ENCODE data around the gene TMEM125.
A peak's percentile ranks its signal among the peaks of the same experiment; 100 is the strongest.

TMEM125 gene

DNA sequence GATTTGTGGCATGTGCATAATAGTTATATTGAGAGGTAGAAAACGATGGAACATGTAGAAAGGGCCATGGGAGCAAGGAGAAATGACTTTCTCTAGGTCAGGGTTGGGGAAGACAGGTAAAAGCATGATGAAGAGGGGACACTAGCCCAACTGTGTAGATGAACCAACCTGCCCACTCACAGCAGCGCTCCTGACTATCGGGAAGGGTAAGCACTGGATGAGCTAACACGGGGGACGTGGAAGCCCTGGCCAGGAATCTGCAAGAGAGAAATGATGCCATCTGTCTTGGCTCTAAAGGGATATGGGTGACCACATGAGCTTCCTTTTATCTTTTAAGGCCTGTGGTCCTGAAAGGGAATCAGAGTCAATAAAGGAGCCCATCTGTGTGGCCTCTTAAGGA lies 36.2 kb upstream of the TMEM125 start:
- Histone ChIP-seq H3K4me1 (peaks cover 15% of the 10 kb centered on the region), H3K27me3 (no peaks in the 10 kb centered on the region), H3K9me3 (no peaks in the 10 kb centered on the region), H3K27ac (no peak overlapping the region), H3K9ac (no peak overlapping the region), H4K20me1 (no peaks in the 10 kb centered on the region), H3K36me3 (no peaks in the 10 kb centered on the region), H3K4me2 (no peak overlapping the region), H3K4me3 (no peak overlapping the region)
- TF ChIP-seq Cebpa-rat (IDR thresholded peaks at IDR 0.05) = no peak

GRCh38 chr1:43234267-43234666 lies 35.5 kb upstream of the TMEM125 start:
- H3K27me3 ChIP-seq = no peaks in the 10 kb centered on the region
- no peak overlapping the region for H3K4me3 ChIP-seq
- no peaks in the 10 kb centered on the region for H3K36me3 ChIP-seq
- H3K27ac ChIP-seq = no peak overlapping the region
- peaks cover 21% of the 10 kb centered on the region for H3K4me1 ChIP-seq
- H4K20me1 ChIP-seq = no peaks in the 10 kb centered on the region
- no peak overlapping the region for H3K9ac ChIP-seq
- no peak for TF ChIP-seq Cebpa-rat (IDR thresholded peaks at IDR 0.05)
- no peaks in the 10 kb centered on the region for H3K9me3 ChIP-seq
- no peak overlapping the region for H3K4me2 ChIP-seq

DNA sequence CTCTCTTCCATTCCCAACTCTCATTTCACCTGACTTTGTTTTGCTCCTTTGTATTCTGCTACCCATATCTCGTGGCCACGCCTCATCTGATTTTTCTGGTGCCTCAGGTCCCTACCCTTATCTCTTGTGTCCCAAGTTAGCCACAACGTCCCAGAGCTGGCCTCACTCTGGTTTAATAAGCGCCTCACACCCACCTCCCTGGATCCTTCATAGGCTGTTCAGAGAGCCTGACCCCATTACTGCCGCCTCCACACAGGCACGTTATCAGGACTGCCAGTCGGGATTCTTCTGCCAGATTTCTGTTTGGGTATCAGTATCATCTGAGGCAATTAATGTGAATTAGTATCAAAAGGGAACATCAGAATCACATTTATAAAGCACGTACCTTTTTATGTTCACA lies 34.7 kb upstream of the TMEM125 start:
- peaks cover 29% of the 10 kb centered on the region for H3K4me1 ChIP-seq
- no peak overlapping the region for H3K4me3 ChIP-seq
- no peaks in the 10 kb centered on the region for H4K20me1 ChIP-seq
- no peak overlapping the region for H3K9ac ChIP-seq
- no peaks in the 10 kb centered on the region for H3K9me3 ChIP-seq
- no peak overlapping the region for H3K27ac ChIP-seq
- no peak for TF ChIP-seq Cebpa-rat (IDR thresholded peaks at IDR 0.05)
- no peaks in the 10 kb centered on the region for H3K36me3 ChIP-seq
- H3K4me2 ChIP-seq = no peak overlapping the region
- H3K27me3 ChIP-seq = no peaks in the 10 kb centered on the region

GRCh38 chr1:43235451-43236121 lies 34.2 kb upstream of the TMEM125 start:
- H3K4me1 ChIP-seq = peaks cover 34% of the 10 kb centered on the region
- H3K27ac ChIP-seq = no peak overlapping the region
- peaks cover under 1% of the 10 kb centered on the region; the same call in 1 of the 2 replicates for H3K9me3 ChIP-seq
- H3K4me2 ChIP-seq = no peak overlapping the region
- no peaks in the 10 kb centered on the region for H3K36me3 ChIP-seq
- TF ChIP-seq Cebpa-rat (IDR thresholded peaks at IDR 0.05) = no peak
- no peaks in the 10 kb centered on the region for H4K20me1 ChIP-seq
- no peak overlapping the region for H3K9ac ChIP-seq
- no peaks in the 10 kb centered on the region for H3K27me3 ChIP-seq
- no peak overlapping the region for H3K4me3 ChIP-seq

- 0 out of 2 replicates have a peak overlapping the region, but pooled peaks have one; percentile 75 for H3K4me2 ChIP-seq
- no peak overlapping the region for H3K4me3 ChIP-seq
- no peak overlapping the region for H3K27ac ChIP-seq
- no peak for TF ChIP-seq Cebpa-rat (IDR thresholded peaks at IDR 0.05)
- no peaks in the 10 kb centered on the region for H3K36me3 ChIP-seq
- peaks cover 37% of the 10 kb centered on the region for H3K4me1 ChIP-seq
- H4K20me1 ChIP-seq = no peaks in the 10 kb centered on the region
- no peaks in the 10 kb centered on the region for H3K27me3 ChIP-seq
- H3K9me3 ChIP-seq = peaks cover 7% of the 10 kb centered on the region; the same call in 1 of the 2 replicates
- H3K9ac ChIP-seq = no peak overlapping the region
These were observed 32.7 kb upstream of the TMEM125 start for GRCh38 chr1:43237121-43237520.

DNA sequence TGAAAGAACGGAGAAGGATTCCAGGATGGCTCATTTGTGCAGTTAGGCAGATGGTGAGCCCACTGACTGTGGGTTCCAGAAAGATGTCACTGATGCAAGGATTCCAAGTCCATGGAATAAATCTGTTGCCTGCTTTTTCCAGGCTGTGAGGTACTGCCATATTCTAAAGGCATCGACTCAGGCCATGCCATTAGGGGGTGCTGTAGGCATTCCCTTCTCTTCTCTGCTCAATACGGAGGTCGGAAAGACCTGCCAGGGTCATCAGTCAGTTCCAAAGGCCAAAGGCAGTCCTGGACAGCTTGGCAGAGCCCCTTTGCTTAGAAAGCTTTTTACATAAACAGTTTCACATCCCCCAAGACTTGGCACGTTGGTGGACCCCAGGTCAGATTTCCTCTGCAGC lies 31.7 kb upstream of the TMEM125 start:
- peaks cover 7% of the 10 kb centered on the region; the same call in 1 of the 2 replicates for H3K9me3 ChIP-seq
- peak overlapping the region; percentile 54; the same call in 1 of the 2 replicates for H3K27ac ChIP-seq

DNA sequence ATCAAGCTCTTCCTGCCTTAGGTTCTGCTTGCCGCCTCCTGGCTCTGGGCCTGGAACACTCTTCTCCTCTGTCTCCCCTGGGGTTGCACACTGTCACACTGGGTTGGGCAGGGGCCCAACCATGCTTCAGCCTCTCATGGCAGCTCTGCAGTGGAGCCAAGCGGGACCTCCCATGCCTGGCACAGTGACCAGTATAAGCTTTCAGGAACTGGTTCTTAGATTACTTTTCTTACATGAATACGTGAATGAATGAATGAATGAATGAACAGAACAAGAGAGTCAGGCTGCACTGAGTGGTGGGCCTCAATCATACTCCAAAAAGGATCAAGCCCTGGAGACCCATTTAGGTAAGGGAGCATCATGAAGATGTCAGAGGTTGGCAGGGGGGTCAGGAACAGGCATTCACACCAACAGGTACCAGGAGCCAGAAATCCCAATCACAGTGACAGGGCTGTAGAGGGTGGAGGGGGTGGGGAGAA lies 30.8 kb upstream of the TMEM125 start:
- Histone ChIP-seq H3K4me2 (peak overlapping the region; percentile 75), H3K9me3 (peaks cover 7% of the 10 kb centered on the region; the same call in 1 of the 2 replicates), H3K4me1 (peaks cover 37% of the 10 kb centered on the region), H3K4me3 (peak overlapping the region; percentile 6; the same call in 1 of the 2 replicates), H4K20me1 (no peaks in the 10 kb centered on the region), H3K36me3 (no peaks in the 10 kb centered on the region), H3K27me3 (no peaks in the 10 kb centered on the region), H3K27ac (peak overlapping the region; percentile 54), H3K9ac (no peak overlapping the region)
- no peak for TF ChIP-seq Cebpa-rat (IDR thresholded peaks at IDR 0.05)

More for the DNA sequence above, 31.7 kb upstream of the TMEM125 start:
- peaks cover 37% of the 10 kb centered on the region for H3K4me1 ChIP-seq
- H3K4me2 ChIP-seq = peak overlapping the region; percentile 75
- H3K9ac ChIP-seq = no peak overlapping the region; the same call in 1 of the 2 replicates
- no peaks in the 10 kb centered on the region for H3K27me3 ChIP-seq
- no peak for TF ChIP-seq Cebpa-rat (IDR thresholded peaks at IDR 0.05)
- no peaks in the 10 kb centered on the region for H4K20me1 ChIP-seq
- no peak overlapping the region for H3K4me3 ChIP-seq
- H3K36me3 ChIP-seq = no peaks in the 10 kb centered on the region

GRCh38 chr1:43239484-43239883 lies 30.3 kb upstream of the TMEM125 start:
- Histone ChIP-seq H4K20me1 (no peaks in the 10 kb centered on the region), H3K9me3 (peaks cover 7% of the 10 kb centered on the region), H3K36me3 (no peaks in the 10 kb centered on the region), H3K4me2 (peak overlapping the region; percentile 75), H3K27ac (peak overlapping the region; percentile 54), H3K9ac (no peak overlapping the region), H3K27me3 (no peaks in the 10 kb centered on the region), H3K4me3 (peak overlapping the region; percentile 6; the same call in 1 of the 2 replicates), H3K4me1 (peaks cover 37% of the 10 kb centered on the region)
- TF ChIP-seq Cebpa-rat (IDR thresholded peaks at IDR 0.05) = no peak

- H3K27me3 ChIP-seq = no peaks in the 10 kb centered on the region
- H3K9me3 ChIP-seq = peaks cover 25% of the 10 kb centered on the region
- no peak overlapping the region for H3K4me3 ChIP-seq
- no peaks in the 10 kb centered on the region for H3K36me3 ChIP-seq
- no peak overlapping the region for H3K4me2 ChIP-seq
- H3K4me1 ChIP-seq = peaks cover 37% of the 10 kb centered on the region
- no peaks in the 10 kb centered on the region for H4K20me1 ChIP-seq
- no peak overlapping the region for H3K27ac ChIP-seq
- no peak for TF ChIP-seq Cebpa-rat (IDR thresholded peaks at IDR 0.05)
- H3K9ac ChIP-seq = no peak overlapping the region
These were observed 28.4 kb upstream of the TMEM125 start for GRCh38 chr1:43241413-43241836.

DNA sequence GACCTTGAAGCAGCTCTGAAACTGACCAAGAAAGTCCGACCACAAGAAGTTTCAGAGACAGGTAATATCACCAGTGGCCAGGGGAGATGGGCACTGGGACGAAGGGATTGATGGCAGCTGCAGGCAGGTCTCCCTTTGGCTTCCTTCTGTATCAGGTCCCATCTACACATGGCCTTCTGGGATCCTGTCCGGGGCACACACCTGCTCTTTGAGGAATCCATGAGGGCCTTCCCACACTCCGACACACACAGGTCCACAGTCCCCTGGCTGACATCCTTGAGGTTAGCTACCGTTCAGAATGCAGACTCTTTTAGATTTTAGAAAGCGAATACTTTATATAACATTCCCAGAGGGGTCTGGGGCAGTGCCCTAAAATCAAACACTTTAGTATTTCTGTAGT lies 26.5 kb upstream of the TMEM125 start:
- H4K20me1 ChIP-seq = no peaks in the 10 kb centered on the region
- no peak for TF ChIP-seq Cebpa-rat (IDR thresholded peaks at IDR 0.05)
- H3K4me2 ChIP-seq = no peak overlapping the region
- no peaks in the 10 kb centered on the region for H3K27me3 ChIP-seq
- no peaks in the 10 kb centered on the region for H3K36me3 ChIP-seq
- no peak overlapping the region for H3K27ac ChIP-seq
- H3K9ac ChIP-seq = no peak overlapping the region
- H3K9me3 ChIP-seq = peaks cover 44% of the 10 kb centered on the region
- peaks cover 26% of the 10 kb centered on the region for H3K4me1 ChIP-seq
- H3K4me3 ChIP-seq = no peak overlapping the region

Measured in BLaER1 (cell line).